ENCODE results near the gene HEPN1. TPM values are rescaled to one million over a fixed set of nuclear protein-coding genes. Genes with fewer than 3 reads are reported as not detected.

HEPN1 gene
- total and polyA plus RNA-seq, 2 of the 8 experiments (the other 6 are each of a cell fraction or from before 2014, with no cell fraction given): not detected

DNA sequence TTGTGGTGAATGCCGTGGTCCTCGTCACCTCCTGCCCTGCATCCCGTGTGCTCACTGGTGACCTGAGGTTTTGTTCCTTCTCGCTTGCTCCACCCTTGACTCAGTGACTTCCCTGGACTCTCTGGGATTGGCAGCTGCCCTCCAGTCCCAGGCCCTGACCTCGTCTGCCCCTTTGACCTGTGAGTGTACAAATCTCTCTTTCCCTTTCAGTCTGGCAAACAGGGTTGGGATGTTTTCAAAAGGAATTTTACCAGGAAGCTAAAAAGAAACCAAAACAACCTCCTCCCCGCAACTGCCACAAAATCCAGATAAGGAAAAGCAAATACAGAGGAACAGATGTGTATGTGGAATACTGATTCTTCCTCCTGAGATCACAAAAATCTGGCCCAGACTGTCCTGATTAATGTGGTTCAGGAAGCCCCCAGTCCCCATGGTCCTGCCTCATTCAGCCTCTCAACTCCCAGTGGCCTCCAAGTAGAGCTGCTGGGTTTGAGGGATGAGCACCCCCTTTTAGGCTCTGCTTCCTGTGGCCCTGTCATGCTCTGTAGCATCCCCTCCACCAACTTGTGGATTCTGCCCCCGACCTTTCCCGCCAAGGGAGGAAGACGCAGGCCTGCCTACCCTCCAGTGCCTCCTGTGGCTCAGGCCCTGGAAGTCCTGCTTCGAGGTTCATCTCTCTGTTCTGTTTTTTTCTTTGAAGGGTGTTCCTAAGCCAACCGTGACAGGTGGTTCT is 36.5 kb upstream of the HEPN1 start:
- H3K23me2 ChIP-seq (ENCODE audit: low read depth, low read length): no peaks in the 10 kb centered on the region; the same call in 1 of the 2 replicates
- DNase-seq (ENCODE audit: low read depth in 1 of 2, low spot score in 2 of 2): no peak
- no peak overlapping the region for H3K56ac ChIP-seq (replicated peaks; ENCODE audit: insufficient read length, low read depth, low read length)
- H3K4me3 ChIP-seq (ENCODE audit: extremely low read depth in 1 of 4, insufficient read depth in 2 of 4, low read depth in 3 of 4, low read length in 4 of 4): no peak overlapping the region
- H3K27ac ChIP-seq (ENCODE audit: low read depth, low read length): no peak overlapping the region
- no peaks in the 10 kb centered on the region for H3K79me1 ChIP-seq (ENCODE audit: low read depth, low read length)
- CTCF ChIA-PET (ENCODE audit: partially characterized antibody): interaction anchor here (0.6 to 2.0 kb wide), 10 partner anchors 8 to 396 kb away, joined by 3 to 9 read pairs (median 3); no protein-coding TSS in a partner anchor
- no peak overlapping the region for H3K18ac ChIP-seq (ENCODE audit: extremely low read depth, low read length)
- no peaks in the 10 kb centered on the region for H3K79me2 ChIP-seq (ENCODE audit: control insufficient read depth in 1 of 2, insufficient read depth in 2 of 2, low read length in 2 of 2)
- H3K27me3 ChIP-seq (replicated peaks in 1 of 4; ENCODE audit: control insufficient read depth in 3 of 4, extremely low read depth in 1 of 4, insufficient read depth in 3 of 4, low read length in 3 of 4): peaks cover 0 to 3% (median 0%) of the 10 kb centered on the region in 4 experiments; a peak in 3 of 7 replicates
- no peak overlapping the region for H3K4ac ChIP-seq (replicated peaks; ENCODE audit: insufficient read length, low read depth, low read length)
- H2BK5ac ChIP-seq (ENCODE audit: low read depth, low read length): no peak overlapping the region
- H2AFZ ChIP-seq (ENCODE audit: low read length): no peak overlapping the region
- no peak overlapping the region for H4K5ac ChIP-seq (ENCODE audit: insufficient read length, low read depth, low read length)
- H4K20me1 ChIP-seq (replicated peaks in 1 of 2; ENCODE audit: control insufficient read depth in 1 of 2, insufficient read depth in 2 of 2, low read length in 2 of 2): no peaks in the 10 kb centered on the region
- H3K23ac ChIP-seq (ENCODE audit: insufficient read length): no peak overlapping the region
- no peak overlapping the region for H2BK20ac ChIP-seq (ENCODE audit: low read length)
- no peaks in the 10 kb centered on the region for H3K36me3 ChIP-seq (ENCODE audit: control insufficient read depth in 2 of 4, insufficient read depth in 4 of 4, low read length in 3 of 4)
- H2BK12ac ChIP-seq (ENCODE audit: low read depth, low read length): no peak overlapping the region
- H3K9ac ChIP-seq (replicated peaks in 1 of 4; ENCODE audit: extremely low read depth in 1 of 4, low read depth in 3 of 4, low read length in 3 of 4): no peak overlapping the region
- no peak overlapping the region for H2BK15ac ChIP-seq (ENCODE audit: low read length)
- POLR2A ChIA-PET (ENCODE audit: partially characterized antibody): interaction anchor here (1.0 to 2.1 kb wide), 2 partner anchors 10 to 12 kb away, joined by 3 to 7 read pairs; no protein-coding TSS in a partner anchor
- H3K4me1 ChIP-seq (replicated peaks in 1 of 4; ENCODE audit: control insufficient read depth in 3 of 4, insufficient read depth in 4 of 4, low read length in 3 of 4): peaks cover 0 to 9% (median 2%) of the 10 kb centered on the region in 4 experiments; a peak in 3 of 7 replicates
- H4K91ac ChIP-seq (replicated peaks; ENCODE audit: insufficient read length, low read length): no peak overlapping the region
- WGBS, 2 experiments (ENCODE audit: extremely low coverage in 1 of 2, insufficient coverage in 1 of 2, insufficient read length in 1 of 2, insufficient replicate concordance in 2 of 2, low coverage in 1 of 2, low lambda C conversion rate in 2 of 2, missing lambda C conversion rate in 1 of 2): 89% methylated on average over 10 of the region's 11 CpGs; no CpG with 5 or more reads in 1 of the 2 experiments
- no peaks in the 10 kb centered on the region for H3K9me3 ChIP-seq (ENCODE audit: insufficient read depth in 2 of 2, low read depth in 1 of 2, low read length in 1 of 2)
- H3K4me2 ChIP-seq (ENCODE audit: insufficient read depth in 1 of 2, low read depth in 2 of 2, low read length in 2 of 2): no peak overlapping the region
- H3K14ac ChIP-seq (ENCODE audit: insufficient read length): no peak overlapping the region
- no peak overlapping the region for H2AK5ac ChIP-seq (ENCODE audit: low read depth, low read length)
- no peak overlapping the region for H2BK120ac ChIP-seq (replicated peaks; ENCODE audit: low read depth, low read length)
- FAIRE-seq: no peak
- no peak overlapping the region for H4K8ac ChIP-seq (ENCODE audit: extremely low read depth, insufficient read depth, low read length)
- TF ChIP-seq TAF1 (IDR thresholded peaks at IDR 0.05; ENCODE audit: low read depth, low read length): no peak
- TF ChIP-seq, protein P1, sequence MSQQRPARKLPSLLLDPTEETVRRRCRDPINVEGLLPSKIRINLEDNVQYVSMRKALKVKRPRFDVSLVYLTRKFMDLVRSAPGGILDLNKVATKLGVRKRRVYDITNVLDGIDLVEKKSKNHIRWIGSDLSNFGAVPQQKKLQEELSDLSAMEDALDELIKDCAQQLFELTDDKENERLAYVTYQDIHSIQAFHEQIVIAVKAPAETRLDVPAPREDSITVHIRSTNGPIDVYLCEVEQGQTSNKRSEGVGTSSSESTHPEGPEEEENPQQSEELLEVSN (IDR thresholded peaks at IDR 0.05): peak; percentile 55
- no peak for TF ChIP-seq KDM1A (IDR thresholded peaks at IDR 0.05; ENCODE audit: borderline replicate concordance, low read length)
- TF ChIP-seq ZNF274 (IDR thresholded peaks at IDR 0.05; ENCODE audit: borderline replicate concordance, extremely low read depth, low read length): no peak
- TF ChIP-seq, protein P2, sequence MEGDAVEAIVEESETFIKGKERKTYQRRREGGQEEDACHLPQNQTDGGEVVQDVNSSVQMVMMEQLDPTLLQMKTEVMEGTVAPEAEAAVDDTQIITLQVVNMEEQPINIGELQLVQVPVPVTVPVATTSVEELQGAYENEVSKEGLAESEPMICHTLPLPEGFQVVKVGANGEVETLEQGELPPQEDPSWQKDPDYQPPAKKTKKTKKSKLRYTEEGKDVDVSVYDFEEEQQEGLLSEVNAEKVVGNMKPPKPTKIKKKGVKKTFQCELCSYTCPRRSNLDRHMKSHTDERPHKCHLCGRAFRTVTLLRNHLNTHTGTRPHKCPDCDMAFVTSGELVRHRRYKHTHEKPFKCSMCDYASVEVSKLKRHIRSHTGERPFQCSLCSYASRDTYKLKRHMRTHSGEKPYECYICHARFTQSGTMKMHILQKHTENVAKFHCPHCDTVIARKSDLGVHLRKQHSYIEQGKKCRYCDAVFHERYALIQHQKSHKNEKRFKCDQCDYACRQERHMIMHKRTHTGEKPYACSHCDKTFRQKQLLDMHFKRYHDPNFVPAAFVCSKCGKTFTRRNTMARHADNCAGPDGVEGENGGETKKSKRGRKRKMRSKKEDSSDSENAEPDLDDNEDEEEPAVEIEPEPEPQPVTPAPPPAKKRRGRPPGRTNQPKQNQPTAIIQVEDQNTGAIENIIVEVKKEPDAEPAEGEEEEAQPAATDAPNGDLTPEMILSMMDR (IDR thresholded peaks at IDR 0.05; ENCODE audit: control extremely low read depth in 1 of 3, insufficient read depth in 1 of 3, low read depth in 1 of 3, low read length in 3 of 3): 0 out of 4 replicates have a peak, but pooled peaks of 1 of the 3 experiments have one; percentile 9
- TF ChIP-seq RAD21 (IDR thresholded peaks at IDR 0.05 in 1 of 2, conservative IDR thresholded peaks at IDR 0.05 in 1 of 2; ENCODE audit: low read depth in 2 of 2, low read length in 2 of 2): no peak
- TF ChIP-seq, protein P3, sequence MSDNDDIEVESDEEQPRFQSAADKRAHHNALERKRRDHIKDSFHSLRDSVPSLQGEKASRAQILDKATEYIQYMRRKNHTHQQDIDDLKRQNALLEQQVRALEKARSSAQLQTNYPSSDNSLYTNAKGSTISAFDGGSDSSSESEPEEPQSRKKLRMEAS (IDR thresholded peaks at IDR 0.05): 0 out of 2 replicates have a peak, but pooled peaks have one; percentile 13
- TF ChIP-seq MAFK (IDR thresholded peaks at IDR 0.05; ENCODE audit: low read depth, low read length): no peak
